Colonic mucosa (tissue), 4 donors: ENCODE measurements around the gene TLX3. TPM values are rescaled to one million over a fixed set of nuclear protein-coding genes. Genes with fewer than 3 reads are reported as not detected.
A peak's percentile ranks its signal among the peaks of the same experiment; 100 is the strongest.

Experiments used
- DNase-seq: peaks from one replicate; pipeline ENCODE4 v3.0.0-alpha.2; 2020
- H3K27ac ChIP-seq: fragments of 200-600 bp; one replicate; pipeline ENCODE4 v1.8.0; 2021
- H3K27me3 ChIP-seq: fragments of 200-600 bp; one replicate; pipeline ENCODE4 v1.8.0; 2021
- H3K36me3 ChIP-seq: fragments of 200-600 bp; one replicate; pipeline ENCODE4 v1.8.0; 2021
- H3K4me1 ChIP-seq: fragments of 200-600 bp; one replicate; pipeline ENCODE4 v1.8.0; 2021; ENCODE audit warnings: mild to moderate bottlenecking
- H3K4me3 ChIP-seq: fragments of 200-600 bp; one replicate; pipeline ENCODE4 v1.8.0; 2021
- H3K9ac ChIP-seq, 2 donors: one replicate each; pipeline ENCODE4 v1.7.0; 2013; ENCODE audit warnings: control low read depth in 2 of 2, low read depth in 2 of 2, low read length in 2 of 2
- H3K9me3 ChIP-seq: fragments of 200-600 bp; one replicate; pipeline ENCODE4 v1.8.0; 2021
- CTCF ChIP-seq: fragments of 200-600 bp; IDR thresholded peaks from one replicate; pipeline ENCODE4 v1.8.0; 2022; ENCODE audit warnings: antibody characterized with exemption, mild to moderate bottlenecking
- intact Hi-C: fragments of 100-400 bp; cut with DNase I; formaldehyde crosslinking; loops from one replicate; pipeline ENCODE4 v1.14.1; 2022
- total RNA-seq, 2 donors: library from RNA; stranded (reverse); fragmentation: NEBNext Ultra II Directional in 1 of 2; extraction: Animal tissue kit (Norgen Biotek cat#: 25700) in 1 of 2; gene quantifications; one replicate each; pipeline ENCODE4 v1.2.1, GENCODE V29; 2021
- donor health status: healthy.
- donor health status: DM: no; HTN: no; CAD: no.
- donor health status: DM: no; HTN: no; CAD: no.

TLX3 gene
- total RNA-seq, 2 donors from 2014 or later, result not detected

- Histone ChIP-seq H3K36me3 (no peaks in the 10 kb centered on the region), H3K9ac (no peak overlapping the region), H3K27ac (no peak overlapping the region), H3K27me3 (peaks cover 51% of the 10 kb centered on the region), H3K4me3 (no peak overlapping the region), H3K4me1 (no peaks in the 10 kb centered on the region), H3K9me3 (no peaks in the 10 kb centered on the region)
- no peak for DNase-seq
- TF ChIP-seq CTCF, result no peak
- intact Hi-C loops, result no loop called here
Observed at GRCh38 chr5:171306166-171306565, 2.9 kb upstream of the TLX3 start.

DNA sequence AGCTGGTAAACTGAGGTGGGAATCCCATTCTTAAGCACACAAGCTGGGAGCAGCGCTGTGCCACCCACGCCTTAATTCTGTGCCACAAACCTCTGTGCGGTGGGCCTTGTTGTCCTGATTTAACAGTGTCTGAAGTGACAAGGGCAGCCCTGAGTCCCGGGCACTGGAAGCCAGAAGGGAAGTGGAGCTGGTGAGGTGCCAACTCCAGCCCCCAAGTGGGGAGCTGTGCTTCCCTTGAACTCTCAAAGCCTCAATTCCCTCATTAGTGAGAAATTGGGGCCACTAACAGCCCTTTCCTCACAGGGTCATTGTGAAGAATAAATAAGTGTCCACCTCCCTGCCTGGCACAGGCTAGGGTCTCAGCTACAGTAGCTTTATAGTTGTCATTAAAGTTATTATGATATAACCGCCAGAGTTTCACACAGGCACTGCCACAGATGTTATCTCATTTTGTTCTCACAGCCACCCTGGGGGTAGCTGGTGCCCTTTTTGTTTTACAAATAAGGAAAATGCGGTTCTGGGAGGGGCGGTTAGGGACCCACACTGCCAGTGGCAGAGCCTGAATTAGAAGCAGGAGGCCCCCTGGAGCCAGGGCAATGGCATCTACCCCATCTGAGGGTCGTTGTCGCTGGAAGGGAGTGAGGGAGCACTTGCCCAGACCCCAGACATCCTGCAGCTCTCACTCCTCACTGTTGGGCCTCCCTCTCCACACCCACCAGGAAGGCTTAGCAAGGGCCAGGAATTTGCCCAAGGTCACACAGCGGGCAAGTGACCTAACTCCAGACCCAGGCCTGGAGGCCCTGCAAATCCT is 2.1 kb upstream of the TLX3 start:
- Histone ChIP-seq H3K36me3 (no peaks in the 10 kb centered on the region), H3K4me3 (no peak overlapping the region), H3K27ac (no peak overlapping the region), H3K9ac (no peak overlapping the region), H3K4me1 (peaks cover 3% of the 10 kb centered on the region), H3K27me3 (peaks cover 59% of the 10 kb centered on the region), H3K9me3 (no peaks in the 10 kb centered on the region)
- intact Hi-C loops, result no loop called here
- DNase-seq, result no peak
- TF ChIP-seq CTCF, result no peak

- Histone ChIP-seq H3K9me3 (no peaks in the 10 kb centered on the region), H3K4me3 (no peak overlapping the region), H3K27ac (no peak overlapping the region), H3K36me3 (no peaks in the 10 kb centered on the region), H3K4me1 (peaks cover 7% of the 10 kb centered on the region), H3K27me3 (peaks cover 69% of the 10 kb centered on the region), H3K9ac (no peak overlapping the region)
- no peak for TF ChIP-seq CTCF
- intact Hi-C loops, result no loop called here
- DNase-seq, result no peak
Observed at GRCh38 chr5:171307789-171308452, 1.1 kb upstream of the TLX3 start.

- H3K36me3 ChIP-seq, result no peaks in the 10 kb centered on the region
- H3K27me3 ChIP-seq, result peaks cover 85% of the 10 kb centered on the region
- no peak overlapping the region for H3K9ac ChIP-seq
- no peak overlapping the region for H3K27ac ChIP-seq
- H3K4me3 ChIP-seq, result peak overlapping the region; percentile 13
- H3K4me1 ChIP-seq, result peaks cover 7% of the 10 kb centered on the region
- DNase-seq, result no peak
- intact Hi-C loops, result no loop called here
- H3K9me3 ChIP-seq, result no peaks in the 10 kb centered on the region
- no peak for TF ChIP-seq CTCF
Observed at GRCh38 chr5:171309276-171310211, 496 bp downstream of the TLX3 start.

GRCh38 chr5:171310212-171310818 is 1.3 kb downstream of the TLX3 start:
- intact Hi-C loops, result no loop called here
- H3K9me3 ChIP-seq, result no peaks in the 10 kb centered on the region
- peak; percentile 43 for DNase-seq

More at GRCh38 chr5:171310212-171310818, 1.3 kb downstream of the TLX3 start:
- Histone ChIP-seq H3K4me3 (peak overlapping the region; percentile 13), H3K9ac (no peak overlapping the region), H3K27me3 (peaks cover 90% of the 10 kb centered on the region), H3K4me1 (peaks cover 7% of the 10 kb centered on the region), H3K36me3 (no peaks in the 10 kb centered on the region), H3K27ac (no peak overlapping the region)
- peak; percentile 33 for TF ChIP-seq CTCF
